Activated naive CD4-positive, alpha-beta T cell treated with anti-CD3 and anti-CD28 coated beads, Interleukin-2, amount 10 ng/mL, durations not matched to agents 7 days and 5 days (primary cell): Measurements from ENCODE around the gene CTPS2.

Experiments
- CTCF ChIA-PET: fragments of 350-600 bp; sonication (Branson Sonifier 250); formaldehyde crosslinking; loops from one replicate; lab custom pipeline; 2021; ENCODE audit warnings: antibody characterized with exemption; lab: Charles Lee
- DNase-seq: peaks from one replicate; pipeline ENCODE4 v3.0.0-alpha.2; 2020
- H3K27ac Mint-ChIP-seq: one replicate; pipeline ENCODE4 v1.8.0; 2021; ENCODE audit warnings: mild to moderate bottlenecking, moderate library complexity, mixed read lengths
- H3K27me3 Mint-ChIP-seq: one replicate; pipeline ENCODE4 v1.8.0; 2021; ENCODE audit warnings: mild to moderate bottlenecking, mixed read lengths
- H3K36me3 Mint-ChIP-seq: one replicate; pipeline ENCODE4 v1.8.0; 2021; ENCODE audit warnings: mixed read lengths
- H3K4me1 Mint-ChIP-seq: one replicate; pipeline ENCODE4 v1.8.0; 2021; ENCODE audit warnings: mixed read lengths
- H3K4me3 Mint-ChIP-seq: one replicate; pipeline ENCODE4 v1.8.0; 2021; ENCODE audit warnings: mild to moderate bottlenecking, moderate library complexity, mixed read lengths
- H3K9me3 Mint-ChIP-seq: one replicate; pipeline ENCODE4 v1.8.0; 2021; ENCODE audit warnings: mixed read lengths

The CTPS2 gene

DNA sequence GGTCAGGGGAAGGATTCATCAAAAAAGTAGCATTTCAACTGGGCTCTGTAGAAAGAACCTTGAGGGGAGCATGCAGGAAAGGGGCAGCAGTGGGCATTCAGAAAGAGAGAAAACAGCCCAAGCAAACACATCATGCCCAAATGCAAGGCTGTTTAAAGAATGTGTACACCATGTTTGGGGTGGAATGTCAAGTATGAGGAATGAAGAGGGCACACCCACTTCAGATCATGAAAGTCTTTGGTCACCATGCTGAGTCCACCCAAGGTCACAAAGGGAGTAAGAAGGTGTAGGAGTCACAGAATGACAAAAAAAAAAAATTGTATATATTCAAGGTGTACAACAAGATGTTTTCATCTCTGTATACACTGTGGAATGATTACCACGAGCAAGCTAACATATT lies 53.1 kb downstream of the CTPS2 start:
- no peaks in the 10 kb centered on the region for H3K36me3 Mint-ChIP-seq
- no peak overlapping the region for H3K4me3 Mint-ChIP-seq
- CTCF ChIA-PET = no interaction called here
- no peak for DNase-seq
- H3K4me1 Mint-ChIP-seq = peaks cover 2% of the 10 kb centered on the region
- no peaks in the 10 kb centered on the region for H3K27me3 Mint-ChIP-seq
- H3K27ac Mint-ChIP-seq = no peak overlapping the region
- H3K9me3 Mint-ChIP-seq = no peaks in the 10 kb centered on the region

DNA sequence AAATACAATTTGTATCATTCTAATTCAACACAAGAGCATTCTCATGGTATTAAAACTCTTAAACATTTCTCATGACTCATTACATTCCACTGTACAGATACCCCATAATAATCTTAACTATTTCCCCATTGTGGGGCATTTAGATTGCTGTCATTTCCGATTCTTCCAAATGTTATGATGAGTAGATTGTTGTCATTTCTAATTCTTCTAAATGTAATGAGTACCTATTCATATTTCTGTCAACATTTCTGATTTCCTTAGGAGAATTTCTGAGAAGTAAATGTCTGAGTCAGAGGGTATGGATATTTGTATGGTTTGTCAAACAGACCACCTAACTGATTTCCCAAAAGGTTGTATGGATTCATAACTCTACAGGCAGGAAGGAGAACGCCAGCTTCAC lies 54.2 kb downstream of the CTPS2 start:
- Mint-ChIP-seq H3K4me1 (no peaks in the 10 kb centered on the region), H3K9me3 (no peaks in the 10 kb centered on the region), H3K27me3 (no peaks in the 10 kb centered on the region), H3K27ac (no peak overlapping the region), H3K4me3 (no peak overlapping the region), H3K36me3 (no peaks in the 10 kb centered on the region)
- CTCF ChIA-PET = no interaction called here
- DNase-seq = no peak

DNA sequence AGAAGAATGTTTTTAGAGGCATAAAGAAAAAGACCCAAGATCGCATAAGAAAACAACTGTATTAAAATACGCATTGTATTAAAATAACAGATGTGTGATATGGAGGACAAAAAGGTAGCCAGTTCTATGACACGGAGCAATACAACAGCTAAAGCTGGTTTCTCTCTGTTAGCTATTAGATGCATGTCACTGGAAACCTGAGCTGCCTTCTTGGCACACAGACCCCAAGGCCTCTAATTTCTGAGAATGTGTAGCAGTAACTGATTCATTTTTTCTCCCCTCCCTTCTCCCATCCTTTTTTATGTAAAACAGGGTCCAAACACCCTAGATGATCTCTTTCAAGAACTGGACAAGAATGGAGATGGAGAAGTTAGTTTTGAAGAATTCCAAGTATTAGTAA lies 58.4 kb downstream of the CTPS2 start:
- no peak for DNase-seq
- no peaks in the 10 kb centered on the region for H3K9me3 Mint-ChIP-seq
- no peaks in the 10 kb centered on the region for H3K4me1 Mint-ChIP-seq
- H3K27me3 Mint-ChIP-seq = no peaks in the 10 kb centered on the region
- H3K4me3 Mint-ChIP-seq = no peak overlapping the region
- CTCF ChIA-PET = no interaction called here
- no peaks in the 10 kb centered on the region for H3K36me3 Mint-ChIP-seq
- no peak overlapping the region for H3K27ac Mint-ChIP-seq

DNA sequence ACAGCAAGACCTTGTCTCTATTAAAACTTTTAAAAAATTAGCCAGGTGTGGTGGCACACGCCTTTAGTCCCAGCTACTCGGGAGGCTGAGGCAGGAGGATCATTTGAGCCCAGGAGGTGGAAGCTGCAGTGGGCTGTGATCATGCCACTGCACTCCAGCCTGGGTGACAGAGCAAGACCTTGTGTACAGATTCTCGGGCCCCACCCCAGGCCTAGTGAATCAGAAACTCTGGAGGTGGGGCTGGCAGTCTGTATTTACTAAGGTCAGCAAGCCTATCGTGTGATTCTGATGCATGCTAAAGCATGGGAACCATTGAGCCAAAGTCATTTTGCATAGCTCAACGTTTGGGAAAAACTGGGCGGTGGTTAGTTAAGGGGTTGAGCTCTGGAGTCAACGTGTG lies 59.0 kb downstream of the CTPS2 start:
- no peak overlapping the region for H3K4me3 Mint-ChIP-seq
- H3K27me3 Mint-ChIP-seq = no peaks in the 10 kb centered on the region
- CTCF ChIA-PET = no interaction called here
- no peaks in the 10 kb centered on the region for H3K9me3 Mint-ChIP-seq
- no peak overlapping the region for H3K27ac Mint-ChIP-seq
- no peak for DNase-seq
- no peaks in the 10 kb centered on the region for H3K4me1 Mint-ChIP-seq
- no peaks in the 10 kb centered on the region for H3K36me3 Mint-ChIP-seq

DNA sequence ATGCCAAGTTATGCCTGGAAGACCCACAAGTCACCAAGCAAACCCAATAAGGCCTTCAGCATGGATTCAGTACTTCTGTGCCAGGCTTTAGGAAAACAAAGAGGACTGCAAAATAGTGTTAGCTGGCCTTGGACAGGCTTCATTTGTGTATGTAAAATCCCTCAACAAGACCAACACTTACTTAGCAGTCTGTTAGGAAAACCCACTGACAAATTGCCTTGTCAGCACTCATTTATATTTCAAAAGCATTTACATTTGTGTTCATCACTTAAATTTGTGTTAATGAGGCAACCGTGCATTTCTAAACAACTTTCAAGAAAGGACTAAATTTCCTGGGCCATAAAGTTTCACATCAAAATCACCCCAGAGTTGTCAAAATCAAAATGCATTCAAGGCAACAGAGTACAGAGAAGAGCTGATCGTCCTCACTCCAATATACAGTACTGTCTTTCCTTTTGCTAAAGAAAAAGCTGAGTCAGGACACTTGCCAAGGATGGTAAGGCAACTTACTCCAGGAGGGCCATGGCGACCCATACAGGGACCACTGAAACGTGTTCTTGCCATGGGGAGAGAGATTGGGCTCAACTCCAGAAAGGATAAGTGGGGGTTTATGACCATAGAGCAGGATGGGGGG lies 61.0 kb downstream of the CTPS2 start:
- Mint-ChIP-seq H3K9me3 (no peaks in the 10 kb centered on the region), H3K27me3 (no peaks in the 10 kb centered on the region), H3K4me1 (no peaks in the 10 kb centered on the region), H3K36me3 (no peaks in the 10 kb centered on the region), H3K27ac (no peak overlapping the region), H3K4me3 (no peak overlapping the region)
- no peak for DNase-seq
- CTCF ChIA-PET = no interaction called here

DNA sequence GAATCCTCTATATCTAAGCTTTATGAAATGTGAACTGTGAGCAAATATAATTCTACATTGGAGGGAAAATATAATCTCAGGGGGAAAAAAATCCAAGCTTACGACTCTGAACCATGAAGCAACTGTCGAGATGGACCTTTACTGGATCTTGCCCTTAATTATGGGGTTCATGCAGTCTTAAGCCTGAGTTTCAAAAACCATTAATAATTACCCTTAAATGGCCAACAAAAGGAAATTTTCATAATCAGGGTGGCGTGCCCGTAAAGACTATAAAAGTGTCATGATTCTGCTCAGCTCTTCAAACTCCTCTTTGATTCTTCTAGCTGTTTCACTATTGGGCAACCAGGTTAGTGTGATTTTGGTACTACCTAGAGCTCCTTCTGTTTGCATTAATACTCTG lies 62.6 kb downstream of the CTPS2 start, which contains the start of gene S100G:
S100G (plus strand) TSS at position 301 of the 400 bp plus-strand sequence. CDS start 849 bp downstream, outside the sequence.
- DNase-seq = no peak
- H3K4me3 Mint-ChIP-seq = no peak within 1 kb of the TSS
- H3K27ac Mint-ChIP-seq = no peak within 1 kb of the TSS
- no peaks in the 10 kb centered on the region for H3K27me3 Mint-ChIP-seq
- H3K4me1 Mint-ChIP-seq = no peaks in the 10 kb centered on the region
- H3K36me3 Mint-ChIP-seq = no peaks in the 10 kb centered on the region
- H3K9me3 Mint-ChIP-seq = no peaks in the 10 kb centered on the region
- CTCF ChIA-PET = no interaction called here

DNA sequence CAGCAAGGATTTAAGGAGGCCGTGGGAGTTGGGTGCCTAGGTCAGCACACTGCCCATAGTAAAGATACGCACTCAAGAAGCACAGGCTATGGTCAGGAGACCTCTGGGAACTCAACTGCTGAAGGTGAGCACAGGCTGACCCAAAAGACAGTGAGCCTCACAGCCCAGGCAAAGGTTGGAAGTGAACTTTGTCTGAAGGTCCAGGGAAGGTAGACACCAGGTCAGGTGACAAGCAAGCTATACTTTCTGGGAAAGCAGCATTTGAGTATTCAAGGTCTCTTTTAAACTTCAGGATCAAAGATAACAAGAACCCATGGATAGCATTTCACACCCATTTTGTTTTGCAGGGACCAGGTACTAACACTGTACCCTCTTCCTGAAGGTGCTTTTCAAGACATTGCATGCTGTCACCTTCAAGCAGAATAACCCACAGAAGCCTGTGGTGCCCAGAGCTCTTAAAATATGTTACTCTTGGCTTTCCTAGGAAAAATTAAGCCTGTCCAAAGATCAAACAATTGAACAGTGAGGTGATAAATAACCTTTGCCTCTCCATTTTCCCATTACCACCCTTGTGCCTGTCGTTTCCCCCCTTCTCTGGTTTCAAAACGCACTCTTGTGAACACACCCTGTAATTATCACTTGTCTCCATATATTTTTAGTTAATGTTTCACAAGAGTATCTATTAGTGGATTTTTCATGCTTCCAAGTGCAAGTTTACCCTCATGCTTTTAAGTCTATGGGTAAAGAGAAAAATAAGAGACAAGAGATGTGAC lies 65.9 kb downstream of the CTPS2 start:
- CTCF ChIA-PET = no interaction called here
- Mint-ChIP-seq H3K4me3 (no peak overlapping the region), H3K36me3 (no peaks in the 10 kb centered on the region), H3K27ac (no peak overlapping the region), H3K9me3 (no peaks in the 10 kb centered on the region), H3K4me1 (no peaks in the 10 kb centered on the region), H3K27me3 (no peaks in the 10 kb centered on the region)
- DNase-seq = no peak

DNA sequence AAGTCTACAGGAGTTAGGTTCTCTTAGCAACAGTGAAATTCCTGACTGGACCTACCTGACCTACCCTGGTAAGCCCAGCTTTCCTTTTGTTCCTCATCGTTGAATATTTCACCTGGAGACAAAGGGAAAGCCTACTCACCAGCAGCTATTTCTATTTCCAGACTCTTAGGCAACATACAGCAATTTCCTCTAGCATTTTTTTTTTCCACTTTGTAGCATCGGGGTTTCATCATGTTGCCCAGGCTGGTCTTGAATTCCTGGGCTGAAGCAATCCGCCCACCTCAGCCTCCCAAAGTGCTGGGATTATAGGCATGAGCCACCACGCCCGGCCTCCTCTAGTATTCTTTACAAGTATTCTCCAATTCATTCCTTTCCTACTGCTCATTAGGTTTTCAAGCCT lies 69.3 kb downstream of the CTPS2 start:
- Mint-ChIP-seq H3K36me3 (no peaks in the 10 kb centered on the region), H3K4me3 (no peak overlapping the region), H3K27ac (no peak overlapping the region), H3K9me3 (no peaks in the 10 kb centered on the region), H3K4me1 (no peaks in the 10 kb centered on the region), H3K27me3 (no peaks in the 10 kb centered on the region)
- CTCF ChIA-PET = no interaction called here
- no peak for DNase-seq

DNA sequence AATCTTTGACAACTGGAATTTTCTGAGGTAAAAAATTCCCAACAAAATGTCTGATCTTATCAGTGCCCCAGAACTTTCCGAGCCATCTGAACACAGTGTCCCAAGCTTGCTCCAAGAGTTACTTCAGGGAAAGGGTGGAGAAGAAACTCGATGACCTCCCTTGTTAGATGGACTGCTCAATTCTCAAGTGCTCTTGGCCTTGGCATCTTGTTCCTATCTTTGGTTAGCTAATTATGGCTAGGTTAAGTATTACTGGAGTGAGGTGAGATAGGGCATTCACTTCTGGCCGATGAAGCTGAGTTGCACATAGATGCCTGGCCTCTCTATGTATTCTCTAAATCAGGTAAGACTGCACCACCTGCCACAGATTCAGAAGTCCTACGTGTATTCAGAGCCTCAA lies 71.6 kb downstream of the CTPS2 start:
- Mint-ChIP-seq H3K4me3 (no peak overlapping the region), H3K36me3 (no peaks in the 10 kb centered on the region), H3K9me3 (no peaks in the 10 kb centered on the region), H3K27me3 (no peaks in the 10 kb centered on the region), H3K4me1 (no peaks in the 10 kb centered on the region), H3K27ac (no peak overlapping the region)
- no peak for DNase-seq
- CTCF ChIA-PET = no interaction called here

DNA sequence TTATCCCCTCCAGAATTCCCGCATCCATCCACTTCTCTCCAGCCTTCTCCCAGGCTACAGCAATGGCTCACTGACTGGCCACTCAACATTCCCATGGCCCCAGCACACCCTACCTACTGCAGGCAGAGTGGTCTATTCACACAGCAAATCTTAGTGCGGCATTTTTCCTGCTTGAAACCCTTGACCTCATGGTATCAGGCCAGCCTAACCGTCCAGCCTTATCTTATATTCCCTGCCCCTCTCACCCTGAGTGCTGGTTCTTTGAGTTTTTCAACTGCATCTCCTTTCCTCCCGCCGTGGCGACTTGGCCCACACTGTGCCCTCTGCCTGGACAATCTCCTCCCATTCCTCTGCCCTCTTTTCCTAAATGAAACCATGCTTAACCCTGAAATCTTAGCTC lies 72.5 kb downstream of the CTPS2 start:
- Mint-ChIP-seq H3K27ac (no peak overlapping the region), H3K36me3 (no peaks in the 10 kb centered on the region), H3K9me3 (no peaks in the 10 kb centered on the region), H3K4me3 (no peak overlapping the region), H3K4me1 (no peaks in the 10 kb centered on the region), H3K27me3 (no peaks in the 10 kb centered on the region)
- CTCF ChIA-PET = no interaction called here
- DNase-seq = no peak

DNA sequence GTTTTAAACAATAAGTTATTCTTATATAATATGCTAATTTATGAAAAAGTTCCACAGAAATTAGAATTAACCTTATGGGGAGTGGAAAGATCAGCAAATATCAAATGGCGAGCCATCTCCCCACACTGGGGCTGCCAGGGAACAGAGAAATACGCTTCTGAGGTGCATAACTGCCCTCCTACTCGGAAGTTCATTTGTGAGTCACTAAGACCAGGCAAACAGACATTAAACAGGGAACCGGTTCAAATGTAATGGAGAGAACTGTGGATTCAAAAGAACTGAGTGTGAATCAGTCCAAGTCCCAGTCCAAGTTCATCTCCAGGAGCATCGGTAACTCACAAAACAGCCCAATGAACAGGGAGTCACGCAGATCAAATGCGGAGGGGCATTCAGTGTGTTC lies 73.9 kb downstream of the CTPS2 start:
- Mint-ChIP-seq H3K36me3 (no peaks in the 10 kb centered on the region), H3K4me3 (no peak overlapping the region), H3K4me1 (peaks cover 7% of the 10 kb centered on the region), H3K27ac (no peak overlapping the region), H3K27me3 (no peaks in the 10 kb centered on the region), H3K9me3 (no peaks in the 10 kb centered on the region)
- DNase-seq = no peak
- CTCF ChIA-PET = no interaction called here

DNA sequence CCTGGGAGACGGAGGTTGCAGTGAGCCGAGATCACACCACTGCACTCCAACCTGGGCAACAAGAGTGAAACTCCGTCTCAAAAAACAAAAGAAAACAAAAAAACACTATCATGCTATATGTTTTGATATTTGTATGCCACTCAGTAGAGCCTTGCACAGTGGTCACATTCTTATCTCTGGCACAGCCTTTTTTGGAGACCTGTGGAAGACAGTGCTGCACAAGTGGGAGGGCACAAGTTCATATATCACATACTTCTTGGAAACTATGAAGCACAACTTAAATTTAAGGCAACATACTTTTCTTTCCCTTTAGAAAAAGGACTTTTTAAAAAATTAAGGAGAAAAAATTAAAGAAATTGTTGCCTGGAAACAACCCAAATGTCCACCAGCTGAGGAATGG lies 76.9 kb downstream of the CTPS2 start:
- Mint-ChIP-seq H3K27ac (no peak overlapping the region), H3K27me3 (no peaks in the 10 kb centered on the region), H3K4me1 (peaks cover 7% of the 10 kb centered on the region), H3K9me3 (no peaks in the 10 kb centered on the region), H3K4me3 (no peak overlapping the region), H3K36me3 (no peaks in the 10 kb centered on the region)
- no peak for DNase-seq
- CTCF ChIA-PET = no interaction called here

DNA sequence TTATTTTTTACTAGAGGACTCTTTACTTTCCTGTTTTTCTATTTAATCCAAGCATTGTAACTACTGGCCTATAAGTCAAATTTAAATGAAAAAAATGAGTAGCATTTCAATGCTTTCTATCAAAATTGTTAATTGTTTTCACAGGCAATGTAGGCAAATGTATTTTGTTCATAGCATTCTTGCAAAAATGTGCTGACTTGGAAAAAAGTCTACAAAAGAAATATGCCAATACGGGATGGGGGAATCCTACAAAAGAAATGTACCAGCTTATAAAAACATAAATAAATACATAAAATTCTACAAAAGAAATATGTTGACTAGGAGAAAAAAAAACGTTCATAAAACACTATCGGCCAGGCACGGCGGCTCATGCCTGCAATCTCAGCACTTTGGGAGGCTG lies 77.4 kb downstream of the CTPS2 start:
- CTCF ChIA-PET = no interaction called here
- no peak for DNase-seq
- H3K27me3 Mint-ChIP-seq = no peaks in the 10 kb centered on the region
- H3K36me3 Mint-ChIP-seq = no peaks in the 10 kb centered on the region
- no peak overlapping the region for H3K27ac Mint-ChIP-seq
- H3K9me3 Mint-ChIP-seq = no peaks in the 10 kb centered on the region
- no peak overlapping the region for H3K4me3 Mint-ChIP-seq
- H3K4me1 Mint-ChIP-seq = peaks cover 7% of the 10 kb centered on the region

DNA sequence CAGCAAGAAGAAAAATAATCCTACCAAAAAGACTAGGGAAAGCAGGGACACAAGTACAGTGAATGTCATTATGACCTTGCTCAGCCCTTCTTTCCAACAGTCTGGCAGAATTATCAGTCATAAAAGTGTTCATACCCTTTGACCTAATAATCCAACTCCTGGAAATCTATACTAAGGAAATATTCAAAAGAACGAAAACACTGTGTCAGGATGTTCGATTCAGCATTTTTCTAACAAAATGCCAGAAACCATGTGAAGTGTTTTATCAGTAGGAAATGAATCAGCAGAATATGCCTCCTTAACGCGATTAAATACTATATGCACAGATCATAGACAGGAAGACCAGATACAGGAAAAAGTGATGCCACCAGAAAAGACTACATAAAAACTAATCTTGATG lies 78.7 kb downstream of the CTPS2 start:
- Mint-ChIP-seq H3K4me1 (peaks cover 7% of the 10 kb centered on the region), H3K4me3 (no peak overlapping the region), H3K27me3 (no peaks in the 10 kb centered on the region), H3K36me3 (no peaks in the 10 kb centered on the region), H3K27ac (no peak overlapping the region), H3K9me3 (no peaks in the 10 kb centered on the region)
- no peak for DNase-seq
- CTCF ChIA-PET = no interaction called here

DNA sequence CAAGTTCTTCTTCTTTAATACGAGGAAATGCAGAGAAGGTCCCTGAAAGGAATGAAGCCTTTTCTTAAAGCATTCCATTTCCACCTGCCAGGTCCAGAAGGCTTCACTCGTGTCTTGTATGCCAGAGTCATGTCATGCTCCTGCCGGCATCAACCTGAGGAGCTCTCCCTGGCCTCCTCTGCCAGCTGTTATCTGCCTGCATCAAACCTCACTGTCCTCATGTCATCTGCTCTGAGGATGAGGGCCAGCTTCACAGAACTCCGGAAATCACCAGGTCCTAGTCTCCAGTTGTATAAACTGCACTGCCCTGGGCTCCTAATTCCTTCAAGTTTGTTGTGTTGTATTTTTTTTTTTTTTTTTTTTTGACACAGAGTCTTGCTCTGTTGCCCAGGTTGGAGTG lies 82.6 kb downstream of the CTPS2 start:
- peaks cover 7% of the 10 kb centered on the region for H3K4me1 Mint-ChIP-seq

More for the DNA sequence above, 82.6 kb downstream of the CTPS2 start:
- CTCF ChIA-PET = no interaction called here
- no peak for DNase-seq
- H3K4me3 Mint-ChIP-seq = no peak overlapping the region
- H3K27ac Mint-ChIP-seq = no peak overlapping the region
- H3K27me3 Mint-ChIP-seq = no peaks in the 10 kb centered on the region
- H3K9me3 Mint-ChIP-seq = no peaks in the 10 kb centered on the region
- H3K36me3 Mint-ChIP-seq = no peaks in the 10 kb centered on the region
